HEK293 (cell line): Measurements from ENCODE around the gene CPM.

Experiments
- CTCF ChIA-PET: fragments of 350-600 bp; formaldehyde crosslinking; extraction: SDS; loops from one replicate; lab custom pipeline; 2021; ENCODE audit warnings: antibody characterized with exemption; lab: Yijun Ruan, JAX
- POLR2A ChIA-PET: fragments of 300-600 bp; formaldehyde crosslinking; extraction: SDS; loops from one replicate; lab custom pipeline; 2020; ENCODE audit warnings: antibody characterized with exemption, inconsistent platforms; lab: Yijun Ruan, JAX
- H3K27ac ChIP-seq: fragments of 200-500 bp; sonication (Bioruptor generic); 2 replicates; pipeline ENCODE4 v1.5.1; 2014; ENCODE audit warnings: low read depth, low read length, control low read depth, inconsistent platforms; ENCODE audit errors: extremely low read depth
- H3K36me3 ChIP-seq, 2 experiments: fragments of 200-500 bp in 1 of 2; sonication (Bioruptor generic) in 1 of 2; 1 replicate in 1 of 2; 2 replicates in 1 of 2; pipeline ENCODE4 v1.5.1; 2014 to 2017; ENCODE audit warnings: inconsistent platforms in 2 of 2, low read length in 2 of 2; ENCODE audit not compliant: control insufficient read depth in 2 of 2, insufficient read depth in 1 of 2
- H3K4me1 ChIP-seq: fragments of 200-500 bp; sonication (Bioruptor generic); 2 replicates; pipeline ENCODE4 v1.5.1; 2014; ENCODE audit warnings: mild to moderate bottlenecking, low read length, inconsistent platforms; ENCODE audit not compliant: control insufficient read depth, insufficient read depth
- H3K4me3 ChIP-seq: 2 replicates; pipeline ENCODE4 v1.5.1; 2011; ENCODE audit warnings: low read depth, mild to moderate bottlenecking, control low read depth, low read length, moderate library complexity
- H3K9me3 ChIP-seq: fragments of 200-500 bp; sonication (Bioruptor generic); 2 replicates; pipeline ENCODE4 v1.5.1; 2014; ENCODE audit warnings: low read depth, low read length, inconsistent platforms; ENCODE audit not compliant: control insufficient read depth, insufficient read depth
- IKZF3 ChIP-seq: fragments of 450-650 bp; IDR thresholded peaks from 2 replicates; pipeline ENCODE4 v1.5.0; 2018; ENCODE audit warnings: missing biosample characterization, mild to moderate bottlenecking, missing genetic modification characterization, moderate library complexity
- OVOL3 ChIP-seq: fragments of 450-650 bp; formaldehyde crosslinking; IDR thresholded peaks from 2 replicates; pipeline ENCODE4 v1.5.1; 2016; ENCODE audit warnings: missing biosample characterization, missing genetic modification characterization
- SCRT1 ChIP-seq: fragments of 450-650 bp; formaldehyde crosslinking; IDR thresholded peaks from 2 replicates; pipeline ENCODE4 v1.5.1; 2016; ENCODE audit warnings: missing biosample characterization, missing genetic modification characterization, borderline replicate concordance
- SCRT2 ChIP-seq: fragments of 450-650 bp; formaldehyde crosslinking; IDR thresholded peaks from 2 replicates; pipeline ENCODE4 v1.5.1; 2016; ENCODE audit warnings: missing biosample characterization, missing genetic modification characterization
- SP2 ChIP-seq: fragments of 450-650 bp; formaldehyde crosslinking; IDR thresholded peaks from 2 replicates; pipeline ENCODE4 v1.5.1; 2016; ENCODE audit warnings: missing biosample characterization, missing genetic modification characterization
- TRIM28 ChIP-seq: IDR thresholded peaks from 2 replicates; pipeline ENCODE4 v1.6.1; 2011; ENCODE audit warnings: low read length, control low read depth, borderline replicate concordance
- ZBTB11 ChIP-seq: fragments of 450-650 bp; formaldehyde crosslinking; conservative IDR thresholded peaks from 2 replicates; pipeline ENCODE4 v1.5.1; 2016; ENCODE audit warnings: low read depth, missing biosample characterization, missing genetic modification characterization
- ZBTB7A ChIP-seq: fragments of 450-650 bp; formaldehyde crosslinking; IDR thresholded peaks from 2 replicates; pipeline ENCODE4 v1.5.1; 2016; ENCODE audit warnings: low read depth, missing biosample characterization, missing genetic modification characterization
- ZNF10 ChIP-seq: fragments of 450-650 bp; formaldehyde crosslinking; IDR thresholded peaks from 2 replicates; pipeline ENCODE4 v1.5.1; 2017; ENCODE audit warnings: missing biosample characterization, missing genetic modification characterization
- ZNF112 ChIP-seq: fragments of 450-650 bp; formaldehyde crosslinking; IDR thresholded peaks from 2 replicates; pipeline ENCODE4 v1.5.0; 2017; ENCODE audit warnings: missing biosample characterization, missing genetic modification characterization
- ZNF140 ChIP-seq: fragments of 450-650 bp; formaldehyde crosslinking; IDR thresholded peaks from 2 replicates; pipeline ENCODE4 v1.5.1; 2016; ENCODE audit warnings: missing biosample characterization, missing genetic modification characterization
- ZNF174 ChIP-seq: fragments of 450-650 bp; formaldehyde crosslinking; IDR thresholded peaks from 2 replicates; pipeline ENCODE4 v1.5.0; 2017; ENCODE audit warnings: missing biosample characterization, mild to moderate bottlenecking, missing genetic modification characterization
- ZNF18 ChIP-seq: fragments of 450-650 bp; formaldehyde crosslinking; IDR thresholded peaks from 2 replicates; pipeline ENCODE4 v1.5.1; 2016; ENCODE audit warnings: missing biosample characterization, missing genetic modification characterization
- ZNF202 ChIP-seq: fragments of 450-650 bp; formaldehyde crosslinking; IDR thresholded peaks from 2 replicates; pipeline ENCODE4 v1.5.1; 2016; ENCODE audit warnings: missing biosample characterization, missing genetic modification characterization, borderline replicate concordance
- ZNF266 ChIP-seq: fragments of 450-650 bp; formaldehyde crosslinking; IDR thresholded peaks from 2 replicates; pipeline ENCODE4 v1.5.1; 2016; ENCODE audit warnings: missing biosample characterization, missing genetic modification characterization, low read depth
- ZNF426 ChIP-seq: fragments of 450-650 bp; formaldehyde crosslinking; IDR thresholded peaks from 2 replicates; pipeline ENCODE4 v1.5.1; 2017; ENCODE audit warnings: missing biosample characterization, missing genetic modification characterization, mild to moderate bottlenecking, inconsistent platforms, moderate library complexity
- ZNF449 ChIP-seq: fragments of 450-650 bp; formaldehyde crosslinking; IDR thresholded peaks from 2 replicates; pipeline ENCODE4 v1.5.1; 2017; ENCODE audit warnings: missing biosample characterization, mild to moderate bottlenecking, missing genetic modification characterization, moderate library complexity
- ZNF654 ChIP-seq: fragments of 450-650 bp; formaldehyde crosslinking; IDR thresholded peaks from 2 replicates; pipeline ENCODE4 v1.5.1; 2016; ENCODE audit warnings: low read depth, missing biosample characterization, missing genetic modification characterization
- ZNF747 ChIP-seq: fragments of 450-650 bp; formaldehyde crosslinking; IDR thresholded peaks from 2 replicates; pipeline ENCODE4 v1.5.1; 2016; ENCODE audit warnings: missing biosample characterization, missing genetic modification characterization
- TF ChIP-seq, protein P1 (sequence below): fragments of 450-650 bp; formaldehyde crosslinking; IDR thresholded peaks from 2 replicates; pipeline ENCODE4 v1.5.1; 2016; ENCODE audit warnings: missing biosample characterization, missing genetic modification characterization, low read depth
- TF ChIP-seq, protein P2 (sequence below): fragments of 450-650 bp; formaldehyde crosslinking; IDR thresholded peaks from 2 replicates; pipeline ENCODE4 v1.5.1; 2016; ENCODE audit warnings: missing biosample characterization, missing genetic modification characterization

Gene CPM

DNA sequence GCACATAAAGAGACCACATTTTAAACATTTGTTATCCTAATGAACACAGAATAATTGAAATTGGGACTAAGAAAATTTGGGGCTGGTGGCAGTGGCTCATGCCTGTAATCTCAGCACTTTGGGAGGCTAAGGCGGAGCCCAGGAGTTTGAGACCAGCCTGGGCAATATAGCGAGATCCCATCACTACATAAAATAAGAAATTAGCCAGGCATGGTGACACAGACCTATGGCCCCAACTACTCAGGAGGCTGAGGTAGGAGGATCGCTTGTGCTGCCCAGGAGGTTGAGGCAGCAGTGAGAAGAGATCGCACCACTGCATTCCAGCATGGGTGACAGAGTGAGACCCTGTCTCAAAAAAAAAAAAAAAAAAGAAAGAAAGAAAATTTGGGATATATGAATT is 59.7 kb downstream of the CPM start (continued):
- no peak for TF ChIP-seq SP2 (tag by site-specific recombination)

DNA sequence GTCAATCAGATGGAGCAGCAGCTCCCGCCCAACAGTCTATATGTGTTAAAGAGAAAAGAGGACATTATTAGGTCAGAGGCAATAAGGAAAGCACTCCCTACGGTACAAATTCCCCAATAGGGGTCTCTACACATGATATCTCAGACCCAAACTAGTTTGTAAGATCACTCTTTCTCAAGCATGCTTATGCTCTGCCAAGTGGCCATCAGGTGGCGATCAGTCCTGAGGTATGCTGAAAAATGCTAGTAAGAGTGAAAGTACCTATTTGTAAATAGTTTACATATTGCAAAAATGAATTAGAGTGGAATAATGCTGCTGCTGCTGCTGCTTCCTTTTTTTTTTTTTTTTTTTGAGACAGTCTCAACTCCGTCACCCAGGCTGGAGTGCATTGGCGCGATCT is 61.0 kb downstream of the CPM start:
- TF ChIP-seq ZNF654: peak; percentile 11; the same call in 1 of the 2 replicates
- TF ChIP-seq ZBTB7A (tag by site-specific recombination): no peak
- TF ChIP-seq OVOL3 (tag by site-specific recombination): no peak
- TF ChIP-seq ZNF202 (tag by site-specific recombination): no peak
- no peak for TF ChIP-seq ZBTB11 (tag by site-specific recombination)
- Histone ChIP-seq H3K4me1 (0 out of 2 replicates have a peak, but pooled peaks cover 5% of the 10 kb centered on the region), H3K36me3 (no peaks in the 10 kb centered on the region), H3K9me3 (no peaks in the 10 kb centered on the region), H3K27ac (no peak overlapping the region), H3K4me3 (no peak overlapping the region)
- POLR2A ChIA-PET: no interaction called here
- CTCF ChIA-PET: no interaction called here

- ChIA-PET POLR2A (no interaction called here), CTCF (interaction anchor here (1.2 kb wide), 1 partner anchor 199 kb away, joined by 4 read pairs; no protein-coding TSS in a partner anchor)
- H3K9me3 ChIP-seq: no peaks in the 10 kb centered on the region
- no peak overlapping the region for H3K4me3 ChIP-seq
- TF ChIP-seq, protein P1, sequence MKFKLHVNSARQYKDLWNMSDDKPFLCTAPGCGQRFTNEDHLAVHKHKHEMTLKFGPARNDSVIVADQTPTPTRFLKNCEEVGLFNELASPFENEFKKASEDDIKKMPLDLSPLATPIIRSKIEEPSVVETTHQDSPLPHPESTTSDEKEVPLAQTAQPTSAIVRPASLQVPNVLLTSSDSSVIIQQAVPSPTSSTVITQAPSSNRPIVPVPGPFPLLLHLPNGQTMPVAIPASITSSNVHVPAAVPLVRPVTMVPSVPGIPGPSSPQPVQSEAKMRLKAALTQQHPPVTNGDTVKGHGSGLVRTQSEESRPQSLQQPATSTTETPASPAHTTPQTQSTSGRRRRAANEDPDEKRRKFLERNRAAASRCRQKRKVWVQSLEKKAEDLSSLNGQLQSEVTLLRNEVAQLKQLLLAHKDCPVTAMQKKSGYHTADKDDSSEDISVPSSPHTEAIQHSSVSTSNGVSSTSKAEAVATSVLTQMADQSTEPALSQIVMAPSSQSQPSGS (tag by site-specific recombination): no peak
- peak; percentile 73 for TF ChIP-seq SCRT2 (tag by site-specific recombination)
- no peaks in the 10 kb centered on the region for H3K36me3 ChIP-seq
- no peak overlapping the region for H3K27ac ChIP-seq
- H3K4me1 ChIP-seq: 0 out of 2 replicates have a peak, but pooled peaks cover 6% of the 10 kb centered on the region
Measured at GRCh38 chr12:68871396-68871795, 61.6 kb downstream of the CPM start.

GRCh38 chr12:68870443-68870842 is 62.5 kb downstream of the CPM start:
- POLR2A ChIA-PET: no interaction called here
- H3K9me3 ChIP-seq: no peaks in the 10 kb centered on the region
- H3K27ac ChIP-seq: no peak overlapping the region
- H3K4me3 ChIP-seq: no peak overlapping the region
- no peaks in the 10 kb centered on the region for H3K36me3 ChIP-seq
- CTCF ChIA-PET: interaction anchor here (1.2 kb wide), 1 partner anchor 200 kb away, joined by 4 read pairs; no protein-coding TSS in a partner anchor
- 0 out of 2 replicates have a peak, but pooled peaks cover 6% of the 10 kb centered on the region for H3K4me1 ChIP-seq
- TF ChIP-seq TRIM28: no peak
- TF ChIP-seq ZNF18 (tag by site-specific recombination): no peak
- TF ChIP-seq ZNF266 (tag by site-specific recombination): no peak
- no peak for TF ChIP-seq ZNF112 (tag by site-specific recombination)
- TF ChIP-seq ZNF747 (tag by site-specific recombination): no peak
- TF ChIP-seq ZNF174: no peak
- no peak for TF ChIP-seq SCRT1 (tag by site-specific recombination)
- TF ChIP-seq ZNF426 (tag by site-specific recombination): no peak
- no peak for TF ChIP-seq ZNF449 (tag by site-specific recombination)
- TF ChIP-seq ZNF140: no peak
- TF ChIP-seq, protein P2, sequence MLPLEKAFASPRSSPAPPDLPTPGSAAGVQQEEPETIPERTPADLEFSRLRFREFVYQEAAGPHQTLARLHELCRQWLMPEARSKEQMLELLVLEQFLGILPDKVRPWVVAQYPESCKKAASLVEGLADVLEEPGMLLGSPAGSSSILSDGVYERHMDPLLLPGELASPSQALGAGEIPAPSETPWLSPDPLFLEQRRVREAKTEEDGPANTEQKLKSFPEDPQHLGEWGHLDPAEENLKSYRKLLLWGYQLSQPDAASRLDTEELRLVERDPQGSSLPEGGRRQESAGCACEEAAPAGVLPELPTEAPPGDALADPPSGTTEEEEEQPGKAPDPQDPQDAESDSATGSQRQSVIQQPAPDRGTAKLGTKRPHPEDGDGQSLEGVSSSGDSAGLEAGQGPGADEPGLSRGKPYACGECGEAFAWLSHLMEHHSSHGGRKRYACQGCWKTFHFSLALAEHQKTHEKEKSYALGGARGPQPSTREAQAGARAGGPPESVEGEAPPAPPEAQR (tag by site-specific recombination): no peak
- TF ChIP-seq IKZF3 (tag by site-specific recombination): no peak
- TF ChIP-seq ZNF10 (tag by site-specific recombination): no peak
